Measurements from ENCODE around the gene SEC22A. TPM values are rescaled to one million over a fixed set of nuclear protein-coding genes. Genes with fewer than 3 reads are reported as not detected.

SEC22A gene
- total RNA-seq, 1 experiment from 2014 or later: 16.2 TPM

GRCh38 chr3:123276346-123277006, 74.7 kb downstream of the SEC22A start:
- no peaks in the 10 kb centered on the region for H3K27me3 Mint-ChIP-seq (ENCODE audit: insufficient read depth, unreplicated experiment)
- no peak overlapping the region for H3K4me3 Mint-ChIP-seq (ENCODE audit: unreplicated experiment)
- DNase-seq (ENCODE audit: unreplicated experiment): no peak
- peaks cover 8% of the 10 kb centered on the region for H3K4me1 Mint-ChIP-seq (ENCODE audit: insufficient read depth, unreplicated experiment)
- no peaks in the 10 kb centered on the region for H3K9me3 Mint-ChIP-seq (ENCODE audit: unreplicated experiment)
- no peak for TF ChIP-seq CTCF (IDR thresholded peaks at IDR 0.05; ENCODE audit: unreplicated experiment)
- CTCF ChIA-PET: interaction anchor here (0.6 to 1.1 kb wide), 3 partner anchors 9 to 599 kb away, joined by 3 to 4 read pairs (median 3); no protein-coding TSS in a partner anchor
- no TSS peak for BruUV-seq (replicated peaks)
- POLR2A ChIA-PET: no interaction called here
- intact Hi-C loops (cut with micrococcal nuclease): no loop called here
- H3K27ac Mint-ChIP-seq (ENCODE audit: low read depth, unreplicated experiment): no peak overlapping the region
- peaks cover 9% of the 10 kb centered on the region for H3K36me3 Mint-ChIP-seq (ENCODE audit: insufficient read depth, unreplicated experiment)

GRCh38 chr3:123277106-123277505, 75.4 kb downstream of the SEC22A start:
- Mint-ChIP-seq H3K36me3 (ENCODE audit: insufficient read depth, unreplicated experiment) (peaks cover 9% of the 10 kb centered on the region), H3K4me3 (ENCODE audit: unreplicated experiment) (no peak overlapping the region), H3K27me3 (ENCODE audit: insufficient read depth, unreplicated experiment) (no peaks in the 10 kb centered on the region), H3K27ac (ENCODE audit: low read depth, unreplicated experiment) (no peak overlapping the region), H3K4me1 (ENCODE audit: insufficient read depth, unreplicated experiment) (peaks cover 8% of the 10 kb centered on the region), H3K9me3 (ENCODE audit: unreplicated experiment) (no peaks in the 10 kb centered on the region)
- CTCF ChIA-PET: interaction anchor here (0.6 to 1.1 kb wide), 2 partner anchors 8 to 600 kb away, joined by 3 to 4 read pairs; no protein-coding TSS in a partner anchor
- POLR2A ChIA-PET: no interaction called here
- no peak for DNase-seq (ENCODE audit: unreplicated experiment)
- no peak for TF ChIP-seq CTCF (IDR thresholded peaks at IDR 0.05; ENCODE audit: unreplicated experiment)
- intact Hi-C loops (cut with micrococcal nuclease): no loop called here
- no TSS peak for BruUV-seq (replicated peaks)

- Mint-ChIP-seq H3K27ac (ENCODE audit: low read depth, unreplicated experiment) (no peak overlapping the region), H3K27me3 (ENCODE audit: insufficient read depth, unreplicated experiment) (no peaks in the 10 kb centered on the region), H3K36me3 (ENCODE audit: insufficient read depth, unreplicated experiment) (peaks cover 3% of the 10 kb centered on the region), H3K4me1 (ENCODE audit: insufficient read depth, unreplicated experiment) (peaks cover 3% of the 10 kb centered on the region), H3K4me3 (ENCODE audit: unreplicated experiment) (no peak overlapping the region), H3K9me3 (ENCODE audit: unreplicated experiment) (no peaks in the 10 kb centered on the region)
- no TSS peak for BruUV-seq (replicated peaks)
- no peak for DNase-seq (ENCODE audit: unreplicated experiment)
- POLR2A ChIA-PET: no interaction called here
- CTCF ChIA-PET: no interaction called here
- TF ChIP-seq CTCF (IDR thresholded peaks at IDR 0.05; ENCODE audit: unreplicated experiment): no peak
- intact Hi-C loops (cut with micrococcal nuclease): no loop called here
Observed at GRCh38 chr3:123278446-123278845, 76.7 kb downstream of the SEC22A start.

GRCh38 chr3:123279121-123279520, 77.4 kb downstream of the SEC22A start:
- Mint-ChIP-seq H3K27ac (ENCODE audit: low read depth, unreplicated experiment) (no peak overlapping the region), H3K27me3 (ENCODE audit: insufficient read depth, unreplicated experiment) (no peaks in the 10 kb centered on the region), H3K4me1 (ENCODE audit: insufficient read depth, unreplicated experiment) (no peaks in the 10 kb centered on the region), H3K9me3 (ENCODE audit: unreplicated experiment) (no peaks in the 10 kb centered on the region), H3K36me3 (ENCODE audit: insufficient read depth, unreplicated experiment) (no peaks in the 10 kb centered on the region), H3K4me3 (ENCODE audit: unreplicated experiment) (no peak overlapping the region)
- intact Hi-C loops (cut with micrococcal nuclease): no loop called here
- POLR2A ChIA-PET: no interaction called here
- no peak for TF ChIP-seq CTCF (IDR thresholded peaks at IDR 0.05; ENCODE audit: unreplicated experiment)
- no TSS peak for BruUV-seq (replicated peaks)
- CTCF ChIA-PET: no interaction called here
- no peak for DNase-seq (ENCODE audit: unreplicated experiment)
